ENCODE measurements around the gene EEF1A2. TPM values are rescaled to one million over a fixed set of nuclear protein-coding genes. Genes with fewer than 3 reads are reported as not detected.

EEF1A2 gene
- total RNA-seq, 2 experiments from 2014 or later = 0.26 TPM; not detected in 1

GRCh38 chr20:63468421-63468820, 30.5 kb downstream of the EEF1A2 start:
- no peaks in the 10 kb centered on the region for H3K36me3 Mint-ChIP-seq
- H3K27me3 Mint-ChIP-seq = peaks cover 16% of the 10 kb centered on the region
- H3K4me3 Mint-ChIP-seq = no peak overlapping the region
- no peaks in the 10 kb centered on the region for H3K9me3 Mint-ChIP-seq
- H3K27ac Mint-ChIP-seq = no peak overlapping the region
- ATAC-seq (ENCODE audit: low read depth) (no peak), DNase-seq (no peak)
- POLR2A ChIA-PET = no interaction called here
- no peaks in the 10 kb centered on the region for H3K4me1 Mint-ChIP-seq

- no peak for DNase-seq
- Mint-ChIP-seq H3K9me3 (no peaks in the 10 kb centered on the region), H3K36me3 (no peaks in the 10 kb centered on the region), H3K4me3 (no peak overlapping the region), H3K4me1 (no peaks in the 10 kb centered on the region), H3K27me3 (peaks cover 13% of the 10 kb centered on the region), H3K27ac (no peak overlapping the region)
- ATAC-seq (ENCODE audit: low read depth) = no peak
- POLR2A ChIA-PET = no interaction called here
Measured at GRCh38 chr20:63467294-63468083, 31.4 kb downstream of the EEF1A2 start.

DNA sequence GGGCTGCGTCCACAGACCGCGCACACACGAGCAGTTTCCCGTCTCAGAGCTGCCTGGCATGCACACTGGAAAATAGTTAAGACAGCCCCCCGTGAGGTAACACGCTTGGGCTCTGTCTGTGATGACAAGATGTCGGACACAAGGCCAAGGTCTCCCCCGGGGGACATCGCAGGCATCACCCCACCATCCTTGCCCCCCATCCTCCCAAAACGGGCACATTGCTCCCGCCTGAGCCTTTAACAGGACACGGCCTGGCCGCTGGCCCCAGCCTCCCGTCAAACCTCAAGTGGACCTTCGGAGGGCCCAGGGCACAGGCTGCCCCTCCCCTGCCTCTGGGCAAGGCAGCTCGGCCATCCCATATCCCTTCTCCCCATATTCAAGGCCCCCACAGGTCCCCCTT, 32.0 kb downstream of the EEF1A2 start:
- ATAC-seq (ENCODE audit: low read depth) = no peak
- no peaks in the 10 kb centered on the region for H3K9me3 Mint-ChIP-seq

DNA sequence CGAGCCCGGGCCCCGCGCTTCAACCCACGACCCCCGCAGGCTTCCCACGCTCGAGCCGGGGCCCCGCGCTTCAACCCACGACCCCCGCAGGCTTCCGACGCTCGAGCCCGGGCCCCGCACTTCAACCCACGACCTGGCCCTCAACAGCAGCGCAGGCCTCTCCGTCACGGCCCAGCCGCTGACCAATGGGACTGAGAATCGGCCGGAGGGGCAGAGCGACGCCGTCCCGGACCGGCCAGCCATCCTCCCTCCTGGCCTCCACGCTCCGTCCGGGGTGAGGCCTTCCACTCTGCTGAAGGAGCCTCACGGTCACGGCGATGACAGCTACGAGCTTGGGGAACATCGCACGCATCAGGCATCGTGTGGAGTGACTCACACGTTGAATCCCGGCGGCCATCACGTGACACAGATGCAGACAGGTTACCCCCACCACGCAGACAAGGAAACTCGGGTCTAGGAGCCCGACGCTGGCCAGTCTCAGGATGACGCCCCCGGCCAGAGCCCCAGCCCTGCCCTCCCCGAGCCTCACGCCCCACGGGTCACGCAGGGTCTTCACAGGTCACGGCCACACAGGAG, 32.5 kb downstream of the EEF1A2 start:
- no peaks in the 10 kb centered on the region for H3K4me1 Mint-ChIP-seq
- no peak overlapping the region for H3K4me3 Mint-ChIP-seq
- DNase-seq = no peak
- no peak overlapping the region for H3K27ac Mint-ChIP-seq
- H3K36me3 Mint-ChIP-seq = no peaks in the 10 kb centered on the region
- peaks cover 13% of the 10 kb centered on the region for H3K27me3 Mint-ChIP-seq
- POLR2A ChIA-PET = no interaction called here
- no peak for ATAC-seq (ENCODE audit: low read depth)
- H3K9me3 Mint-ChIP-seq = no peaks in the 10 kb centered on the region

More for the DNA sequence above, 32.0 kb downstream of the EEF1A2 start:
- no peak for DNase-seq
- H3K27ac Mint-ChIP-seq = no peak overlapping the region
- POLR2A ChIA-PET = no interaction called here
- peaks cover 13% of the 10 kb centered on the region for H3K27me3 Mint-ChIP-seq
- no peaks in the 10 kb centered on the region for H3K36me3 Mint-ChIP-seq
- no peaks in the 10 kb centered on the region for H3K4me1 Mint-ChIP-seq
- H3K4me3 Mint-ChIP-seq = no peak overlapping the region

DNA sequence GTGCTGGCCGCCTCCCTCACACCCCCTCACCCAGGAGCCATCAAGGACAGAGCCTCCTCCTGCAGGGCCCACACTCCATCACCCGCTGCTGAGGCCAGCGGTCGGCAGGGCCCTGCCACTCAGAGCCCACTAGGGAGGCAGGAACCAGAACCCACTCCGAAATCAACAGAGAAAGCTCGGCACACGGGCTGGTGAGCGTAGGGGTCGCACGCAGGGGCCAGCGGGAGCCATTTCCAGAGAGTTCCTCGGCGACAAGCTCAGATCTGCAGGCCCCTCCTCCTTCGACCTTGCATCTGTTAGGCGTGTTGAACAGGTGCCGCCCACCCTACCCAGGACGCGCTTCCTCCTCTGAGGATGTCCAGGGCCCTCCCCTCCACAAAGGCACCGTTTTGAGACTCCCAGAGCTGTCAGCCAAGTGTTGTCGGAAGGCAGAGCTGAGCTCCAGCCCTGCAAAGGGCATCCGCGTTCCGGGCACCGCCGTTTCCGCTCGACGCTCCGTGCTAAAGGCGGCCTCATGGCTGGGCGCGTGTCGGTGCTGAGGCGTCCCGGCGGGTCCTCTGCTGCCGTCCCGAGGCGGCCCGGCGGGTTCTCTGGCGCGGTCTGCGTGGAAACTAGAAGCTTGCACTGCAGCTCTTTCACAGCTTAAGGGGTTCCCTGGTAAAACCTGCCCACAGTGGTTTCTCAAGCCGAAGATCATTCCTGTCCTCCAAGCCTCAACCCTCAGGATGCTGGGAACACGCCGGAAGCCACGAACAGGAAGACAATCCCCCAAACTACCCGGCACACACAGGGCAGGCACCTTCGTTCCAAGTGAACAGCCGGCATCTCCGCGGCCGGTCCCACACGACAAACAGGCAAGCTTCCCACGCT, 33.3 kb downstream of the EEF1A2 start:
- no peak for ATAC-seq (ENCODE audit: low read depth)
- H3K9me3 Mint-ChIP-seq = no peaks in the 10 kb centered on the region

GRCh38 chr20:63464289-63464635, 34.6 kb downstream of the EEF1A2 start:
- no peaks in the 10 kb centered on the region for H3K4me1 Mint-ChIP-seq
- no peak overlapping the region for H3K27ac Mint-ChIP-seq
- no peak for ATAC-seq (ENCODE audit: low read depth)
- H3K4me3 Mint-ChIP-seq = no peak overlapping the region
- H3K36me3 Mint-ChIP-seq = no peaks in the 10 kb centered on the region
- H3K27me3 Mint-ChIP-seq = peaks cover 2% of the 10 kb centered on the region
- POLR2A ChIA-PET = no interaction called here
- H3K9me3 Mint-ChIP-seq = no peaks in the 10 kb centered on the region
- DNase-seq = no peak

More for the DNA sequence above, 33.3 kb downstream of the EEF1A2 start:
- H3K36me3 Mint-ChIP-seq = no peaks in the 10 kb centered on the region
- no peak overlapping the region for H3K27ac Mint-ChIP-seq
- H3K27me3 Mint-ChIP-seq = peaks cover 8% of the 10 kb centered on the region
- no peak overlapping the region for H3K4me3 Mint-ChIP-seq
- no peaks in the 10 kb centered on the region for H3K4me1 Mint-ChIP-seq
- POLR2A ChIA-PET = no interaction called here
- DNase-seq = no peak

- no peak overlapping the region for H3K4me3 Mint-ChIP-seq
- DNase-seq (no peak), ATAC-seq (ENCODE audit: low read depth) (no peak)
- no peaks in the 10 kb centered on the region for H3K36me3 Mint-ChIP-seq
- H3K27me3 Mint-ChIP-seq = peaks cover 2% of the 10 kb centered on the region
- POLR2A ChIA-PET = no interaction called here
- no peak overlapping the region for H3K27ac Mint-ChIP-seq
- H3K4me1 Mint-ChIP-seq = no peaks in the 10 kb centered on the region
- no peaks in the 10 kb centered on the region for H3K9me3 Mint-ChIP-seq
Measured at GRCh38 chr20:63463400-63464288, 35.2 kb downstream of the EEF1A2 start.

- no peak overlapping the region for H3K27ac Mint-ChIP-seq
Measured at GRCh38 chr20:63462244-63462643, 36.6 kb downstream of the EEF1A2 start.

DNA sequence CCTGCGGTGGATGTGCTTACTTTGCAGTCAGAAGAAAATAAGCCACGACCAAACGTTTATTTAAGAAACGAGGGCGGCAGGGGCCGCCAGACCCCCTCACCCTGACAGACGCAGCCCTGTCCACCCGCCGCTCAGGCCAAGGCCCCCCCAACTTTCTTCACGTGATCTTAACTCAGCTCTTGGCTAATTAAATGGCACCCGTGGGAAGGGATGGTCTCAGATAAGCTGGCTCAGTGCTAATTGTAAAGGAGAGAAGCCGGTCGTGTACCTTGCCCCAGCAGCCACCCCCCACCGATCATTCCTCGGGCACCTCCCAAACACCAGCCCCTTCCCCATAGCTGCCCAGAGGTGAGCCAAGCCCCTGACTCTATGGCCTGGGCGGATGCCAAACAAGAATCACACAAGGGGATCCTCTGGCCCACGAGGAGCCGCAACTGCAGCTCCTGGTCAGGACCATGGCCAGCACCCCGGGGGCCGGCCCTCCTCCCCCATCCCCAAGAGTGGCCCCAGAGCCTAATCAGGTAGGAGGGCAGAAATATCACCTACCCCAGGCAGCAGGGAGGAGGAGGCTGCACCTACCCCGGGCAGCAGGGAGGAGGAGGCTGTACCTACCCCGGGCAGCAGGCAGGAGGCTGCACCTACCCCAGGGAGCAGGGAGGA, 37.6 kb downstream of the EEF1A2 start:
- Mint-ChIP-seq H3K9me3 (no peaks in the 10 kb centered on the region), H3K4me3 (no peak overlapping the region), H3K36me3 (no peaks in the 10 kb centered on the region), H3K27ac (no peak overlapping the region), H3K27me3 (peaks cover 2% of the 10 kb centered on the region), H3K4me1 (no peaks in the 10 kb centered on the region)
- ATAC-seq (ENCODE audit: low read depth) (no peak), DNase-seq (peak; percentile 57)
- POLR2A ChIA-PET = no interaction called here

More at GRCh38 chr20:63462244-63462643, 36.6 kb downstream of the EEF1A2 start:
- POLR2A ChIA-PET = no interaction called here
- Mint-ChIP-seq H3K27me3 (peaks cover 2% of the 10 kb centered on the region), H3K9me3 (no peaks in the 10 kb centered on the region), H3K4me3 (no peak overlapping the region), H3K36me3 (no peaks in the 10 kb centered on the region), H3K4me1 (no peaks in the 10 kb centered on the region)
- DNase-seq = no peak
- no peak for ATAC-seq (ENCODE audit: low read depth)

DNA sequence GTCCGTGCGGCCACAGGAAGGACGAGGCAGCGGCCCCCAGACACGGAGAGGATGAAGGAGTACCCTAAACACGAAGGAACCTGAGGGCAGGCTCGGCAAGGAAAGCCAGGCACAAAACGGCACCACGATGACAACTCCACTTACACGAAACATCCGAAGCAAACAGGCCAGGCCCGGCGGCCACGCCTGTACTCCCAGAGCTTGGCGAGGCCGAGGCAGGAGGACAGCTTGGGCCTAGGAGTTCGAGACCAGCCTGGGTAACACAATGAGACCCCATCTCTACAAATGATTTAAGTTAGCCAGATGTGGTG, 39.9 kb downstream of the EEF1A2 start:
- ATAC-seq (ENCODE audit: low read depth) (no peak), DNase-seq (no peak)
- H3K36me3 Mint-ChIP-seq = no peaks in the 10 kb centered on the region
- H3K27ac Mint-ChIP-seq = no peak overlapping the region
- peaks cover 11% of the 10 kb centered on the region for H3K27me3 Mint-ChIP-seq
- no peaks in the 10 kb centered on the region for H3K4me1 Mint-ChIP-seq
- H3K4me3 Mint-ChIP-seq = no peak overlapping the region
- no peaks in the 10 kb centered on the region for H3K9me3 Mint-ChIP-seq
- POLR2A ChIA-PET = no interaction called here

DNA sequence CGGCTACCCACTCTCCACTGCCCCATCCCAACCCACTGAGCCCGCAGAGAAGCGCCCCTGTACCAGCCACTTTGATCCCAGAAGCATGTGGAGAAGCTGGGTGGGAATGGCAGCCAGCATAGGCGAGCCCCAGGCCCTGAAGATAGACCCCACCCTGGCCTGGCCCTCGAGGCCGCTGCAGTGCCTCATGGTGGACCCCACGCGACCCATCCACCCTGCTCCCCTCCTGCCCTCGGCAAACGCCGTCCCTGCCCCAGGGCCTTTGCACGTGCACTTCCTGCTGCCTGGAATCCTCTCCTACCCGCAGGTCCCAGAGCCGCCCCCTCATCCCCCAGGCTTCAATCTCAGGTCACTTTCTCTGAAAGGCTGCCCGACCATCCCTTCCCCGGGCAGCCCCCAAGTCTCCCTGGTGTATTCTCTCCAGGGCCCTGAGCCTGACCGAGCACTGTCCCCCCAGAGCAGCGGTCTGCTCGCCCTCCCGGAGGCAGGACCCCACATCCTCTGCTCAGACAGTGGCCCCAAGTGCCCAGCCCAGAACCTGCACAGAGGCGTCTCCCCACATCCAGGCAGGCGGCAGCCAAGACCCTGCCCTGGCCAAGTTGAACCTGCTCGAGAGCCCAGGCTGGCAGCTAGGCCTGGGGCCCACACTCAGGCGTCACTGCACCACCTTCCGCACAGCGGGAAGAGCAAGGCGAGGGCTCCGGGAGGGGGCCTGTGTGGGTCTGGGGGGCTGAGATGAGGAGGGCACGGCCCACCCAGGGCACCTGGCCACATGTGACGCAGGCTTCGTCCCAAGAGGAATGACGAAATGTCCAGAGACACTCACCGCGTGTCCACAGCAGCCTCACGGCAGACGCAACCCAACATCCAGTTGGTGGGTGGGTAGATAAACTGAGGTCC, 40.5 kb downstream of the EEF1A2 start:
- H3K9me3 Mint-ChIP-seq = no peaks in the 10 kb centered on the region
- no peaks in the 10 kb centered on the region for H3K36me3 Mint-ChIP-seq
- POLR2A ChIA-PET = no interaction called here
- no peaks in the 10 kb centered on the region for H3K4me1 Mint-ChIP-seq
- no peak for ATAC-seq (ENCODE audit: low read depth)
- H3K27ac Mint-ChIP-seq = no peak overlapping the region
- no peak overlapping the region for H3K4me3 Mint-ChIP-seq
- peaks cover 15% of the 10 kb centered on the region for H3K27me3 Mint-ChIP-seq
- DNase-seq = no peak

- POLR2A ChIA-PET = no interaction called here
Measured at GRCh38 chr20:63457737-63458136, 41.1 kb downstream of the EEF1A2 start.

More at GRCh38 chr20:63457737-63458136, 41.1 kb downstream of the EEF1A2 start:
- Mint-ChIP-seq H3K27me3 (peaks cover 16% of the 10 kb centered on the region), H3K4me1 (no peaks in the 10 kb centered on the region), H3K4me3 (no peak overlapping the region), H3K36me3 (no peaks in the 10 kb centered on the region), H3K9me3 (no peaks in the 10 kb centered on the region), H3K27ac (no peak overlapping the region)
- DNase-seq = no peak
- ATAC-seq (ENCODE audit: low read depth) = no peak

Measured in activated naive CD8-positive, alpha-beta T cell treated with anti-CD3 and anti-CD28 coated beads, Interleukin-2, amount 10 ng/mL, durations not matched to agents 7 days and 5 days (primary cell).